WTC11 (cell line): ENCODE data around the gene DNALI1. TPM values are rescaled to one million over a fixed set of nuclear protein-coding genes. Genes with fewer than 3 reads are reported as not detected.

Source experiments
- ATAC-seq: fragments of 200-7000 bp; cut with Tn5 transposase; 2 replicates; pipeline ENCODE4 v1.10.0; 2021; ENCODE audit warnings: mild to moderate bottlenecking, moderate library complexity
- CTCF ChIA-PET: fragments of 300-600 bp; sonication (Branson Sonifier 250); formaldehyde crosslinking; loops from one replicate; lab custom pipeline; 2021; ENCODE audit warnings: antibody characterized with exemption; lab: Charles Lee
- POLR2A ChIA-PET: fragments of 350-600 bp; sonication (Branson Sonifier 250); formaldehyde crosslinking; loops from one replicate; lab custom pipeline; 2021; ENCODE audit warnings: antibody characterized with exemption; lab: Charles Lee
- DNase-seq: peaks from one replicate; pipeline ENCODE4 v3.0.0; 2021; ENCODE audit warnings: low spot score
- H3K27ac Mint-ChIP-seq: 2 replicates; pipeline ENCODE4 v1.8.0; 2021; ENCODE audit warnings: mixed read lengths
- H3K27me3 Mint-ChIP-seq: 2 replicates; pipeline ENCODE4 v1.8.0; 2021; ENCODE audit warnings: low read depth, mild to moderate bottlenecking, moderate library complexity, mixed read lengths
- H3K36me3 Mint-ChIP-seq: 2 replicates; pipeline ENCODE4 v1.8.0; 2021; ENCODE audit warnings: mixed read lengths
- H3K4me1 Mint-ChIP-seq: 2 replicates; pipeline ENCODE4 v1.8.0; 2022; ENCODE audit warnings: mixed read lengths
- H3K4me3 Mint-ChIP-seq: 2 replicates; pipeline ENCODE4 v1.8.0; 2021; ENCODE audit warnings: mild to moderate bottlenecking, moderate library complexity, mixed read lengths
- H3K9me3 Mint-ChIP-seq: 2 replicates; pipeline ENCODE4 v1.8.0; 2021; ENCODE audit warnings: mixed read lengths
- AFF4 ChIP-seq: sonication (generic); formaldehyde crosslinking; IDR thresholded peaks from 2 replicates; pipeline ENCODE4 v1.8.1; 2023; ENCODE audit warnings: mild to moderate bottlenecking, missing genetic modification reagents, borderline replicate concordance
- ATF3 ChIP-seq: sonication (generic); formaldehyde crosslinking; conservative IDR thresholded peaks from 2 replicates; pipeline ENCODE4 v1.8.1; 2022; ENCODE audit warnings: mild to moderate bottlenecking, missing genetic modification reagents
- CTCF ChIP-seq: fragments of 200-600 bp; IDR thresholded peaks from 2 replicates; pipeline ENCODE4 v1.8.0; 2022; ENCODE audit warnings: antibody characterized with exemption
- EMX1 ChIP-seq: fragments of 250-450 bp; sonication (Bioruptor Pico); IDR thresholded peaks from 2 replicates; pipeline ENCODE4 v1.8.0; 2021; ENCODE audit warnings: mild to moderate bottlenecking
- ERG ChIP-seq: fragments of 250-450 bp; sonication (Bioruptor Pico); IDR thresholded peaks from 2 replicates; pipeline ENCODE4 v1.8.0; 2021; ENCODE audit warnings: mild to moderate bottlenecking
- FOXK1 ChIP-seq: sonication (generic); formaldehyde crosslinking; IDR thresholded peaks from 2 replicates; pipeline ENCODE4 v1.8.0; 2022; ENCODE audit warnings: mild to moderate bottlenecking, moderate library complexity, missing genetic modification reagents
- FOXP1 ChIP-seq: sonication (generic); formaldehyde crosslinking; IDR thresholded peaks from 2 replicates; pipeline ENCODE4 v1.8.0; 2022; ENCODE audit warnings: missing genetic modification reagents, mild to moderate bottlenecking, moderate library complexity, borderline replicate concordance
- FOXP4 ChIP-seq: sonication (generic); formaldehyde crosslinking; IDR thresholded peaks from 2 replicates; pipeline ENCODE4 v1.8.0; 2022; ENCODE audit warnings: mild to moderate bottlenecking, missing genetic modification reagents
- GRHL2 ChIP-seq: fragments of 250-450 bp; sonication (Bioruptor Pico); IDR thresholded peaks from 2 replicates; pipeline ENCODE4 v1.8.0; 2022; ENCODE audit warnings: mild to moderate bottlenecking, moderate library complexity; ENCODE audit not compliant: insufficient replicate concordance, severe bottlenecking
- HMGA2 ChIP-seq: fragments of 250-450 bp; sonication (Bioruptor Pico); IDR thresholded peaks from 2 replicates; pipeline ENCODE4 v1.4.0; 2021; ENCODE audit warnings: mild to moderate bottlenecking, moderate library complexity
- HMGXB4 ChIP-seq: sonication (generic); formaldehyde crosslinking; IDR thresholded peaks from 2 replicates; pipeline ENCODE4 v1.8.1; 2023; ENCODE audit warnings: mild to moderate bottlenecking, moderate library complexity, missing genetic modification reagents
- KAT7 ChIP-seq: sonication (generic); formaldehyde crosslinking; IDR thresholded peaks from 2 replicates; pipeline ENCODE4 v1.8.1; 2023; ENCODE audit warnings: missing genetic modification reagents, mild to moderate bottlenecking, borderline replicate concordance
- OVOL2 ChIP-seq: fragments of 250-450 bp; sonication (Bioruptor Pico); IDR thresholded peaks from 2 replicates; pipeline ENCODE4 v1.9.0; 2021; ENCODE audit warnings: mild to moderate bottlenecking, borderline replicate concordance
- PRRX2 ChIP-seq: fragments of 250-450 bp; sonication (Bioruptor Pico); IDR thresholded peaks from 2 replicates; pipeline ENCODE4 v1.8.0; 2021; ENCODE audit warnings: mild to moderate bottlenecking
- RORB ChIP-seq: fragments of 250-450 bp; sonication (Bioruptor Pico); IDR thresholded peaks from 2 replicates; pipeline ENCODE4 v1.9.0; 2021; ENCODE audit warnings: mild to moderate bottlenecking
- SMAD3 ChIP-seq: sonication (generic); formaldehyde crosslinking; IDR thresholded peaks from 2 replicates; pipeline ENCODE4 v1.8.0; 2022; ENCODE audit warnings: missing genetic modification reagents, mild to moderate bottlenecking, borderline replicate concordance
- SOX15 ChIP-seq: fragments of 250-450 bp; sonication (Bioruptor Pico); IDR thresholded peaks from 2 replicates; pipeline ENCODE4 v1.9.0; 2021; ENCODE audit warnings: mild to moderate bottlenecking
- ZNF138 ChIP-seq: sonication (generic); formaldehyde crosslinking; conservative IDR thresholded peaks from 2 replicates; pipeline ENCODE4 v1.8.1; 2022; ENCODE audit warnings: mild to moderate bottlenecking, moderate library complexity, missing genetic modification reagents
- total RNA-seq: library from RNA; stranded (reverse); gene quantifications from 3 replicates; pipeline ENCODE4 v1.2.3, GENCODE V29; 2021

The DNALI1 gene
- total RNA-seq, 1 experiment from 2014 or later = 10.5 TPM

GRCh38 chr1:37605061-37605650, 48.4 kb downstream of the DNALI1 start (continued):
- no peak for TF ChIP-seq FOXP4 (CRISPR knock-in tag)
- TF ChIP-seq PRRX2 (CRISPR knock-in tag) = no peak
- TF ChIP-seq FOXK1 = no peak
- no peak for TF ChIP-seq ERG (CRISPR knock-in tag)
- no peak for TF ChIP-seq SOX15
- TF ChIP-seq RORB = no peak
- TF ChIP-seq HMGXB4 = no peak

GRCh38 chr1:37605806-37606474, 49.2 kb downstream of the DNALI1 start:
- DNase-seq (no peak), ATAC-seq (no peak)
- ChIA-PET CTCF (interaction anchor here (0.6 to 4.1 kb wide), 8 partner anchors 10 to 1889 kb away, joined by 3 to 87 read pairs (median 4); partner anchors contain the start of genes CDCA8, DNALI1 and GNL2), POLR2A (interaction anchor here (0.5 kb wide), 1 partner anchor 126 kb away, joined by 3 read pairs; no protein-coding TSS in a partner anchor)
- Mint-ChIP-seq H3K36me3 (no peaks in the 10 kb centered on the region), H3K9me3 (no peaks in the 10 kb centered on the region), H3K27ac (no peak overlapping the region), H3K4me3 (no peak overlapping the region), H3K4me1 (no peaks in the 10 kb centered on the region), H3K27me3 (peaks cover 7% of the 10 kb centered on the region)
- TF ChIP-seq HMGA2 (no peak), EMX1 (CRISPR knock-in tag) (no peak)

- H3K4me3 Mint-ChIP-seq = no peak overlapping the region
- H3K36me3 Mint-ChIP-seq = no peaks in the 10 kb centered on the region
- ChIA-PET CTCF (interaction anchor here (1.2 kb wide), 2 partner anchors 26 to 85 kb away, joined by 3 read pairs; partner anchors contain the start of gene CDCA8), POLR2A (no interaction called here)
- no peak for TF ChIP-seq GRHL2 (CRISPR knock-in tag)
- no peak for TF ChIP-seq KAT7 (CRISPR knock-in tag)
- TF ChIP-seq ATF3 = no peak
- TF ChIP-seq AFF4 (CRISPR knock-in tag) = no peak
- no peak for TF ChIP-seq SMAD3 (CRISPR knock-in tag)
- TF ChIP-seq OVOL2 (CRISPR knock-in tag) = no peak
- no peak for TF ChIP-seq ZNF138
- no peak for TF ChIP-seq CTCF
- no peak for TF ChIP-seq FOXP1 (CRISPR knock-in tag)
- no peak overlapping the region for H3K27ac Mint-ChIP-seq
- H3K27me3 Mint-ChIP-seq = peaks cover 2% of the 10 kb centered on the region
- H3K4me1 Mint-ChIP-seq = no peaks in the 10 kb centered on the region
- DNase-seq (no peak), ATAC-seq (no peak)
- H3K9me3 Mint-ChIP-seq = no peaks in the 10 kb centered on the region
Observed at GRCh38 chr1:37606481-37607263, 49.9 kb downstream of the DNALI1 start.
